LNCaP clone FGC (cell line): ENCODE data around the gene VRK2.
A peak's percentile ranks its signal among the peaks of the same experiment; 100 is the strongest.
"Not testable (repeated sequence)": the region's sequence is repeated elsewhere in the genome, so short reads cannot be mapped to it uniquely, and the experiment has no call there.

Experiments used
- DNase-seq: peaks from one replicate; pipeline ENCODE4 v3.0.0-alpha.2; 2011; ENCODE audit warnings: low read depth
- H3K4me3 ChIP-seq: 2 replicates; pipeline ENCODE4 v1.5.1; 2011; ENCODE audit warnings: mild to moderate bottlenecking, low read depth, low read length, control low read depth
- CTCF ChIP-seq: IDR thresholded peaks from 2 replicates; pipeline ENCODE4 v1.5.1; 2012; ENCODE audit warnings: mild to moderate bottlenecking; ENCODE audit not compliant: control insufficient read depth, insufficient read depth; ENCODE audit errors: extremely low read depth

Gene VRK2

GRCh38 chr2:58182527-58182926 lies 135.9 kb downstream of the VRK2 start:
- no peak for DNase-seq
- no peak overlapping the region for H3K4me3 ChIP-seq
- TF ChIP-seq CTCF, result no peak

GRCh38 chr2:58186501-58186900 lies 139.9 kb downstream of the VRK2 start:
- no peak overlapping the region for H3K4me3 ChIP-seq
- DNase-seq, result no peak
- TF ChIP-seq CTCF, result no peak

GRCh38 chr2:58187022-58187421 lies 140.4 kb downstream of the VRK2 start:
- not testable (repeated sequence) for DNase-seq, H3K4me3 ChIP-seq

- TF ChIP-seq CTCF, result no peak
- H3K4me3 ChIP-seq, result no peak overlapping the region
- peak; percentile 23 for DNase-seq
These were observed 147.9 kb downstream of the VRK2 start for GRCh38 chr2:58194458-58194857.

GRCh38 chr2:58195662-58196061 lies 149.1 kb downstream of the VRK2 start:
- H3K4me3 ChIP-seq, result no peak overlapping the region
- no peak for TF ChIP-seq CTCF
- no peak for DNase-seq

GRCh38 chr2:58197894-58198293 lies 151.3 kb downstream of the VRK2 start:
- no peak overlapping the region for H3K4me3 ChIP-seq
- TF ChIP-seq CTCF, result no peak

GRCh38 chr2:58202404-58202803 lies 155.8 kb downstream of the VRK2 start:
- H3K4me3 ChIP-seq, result no peak overlapping the region
- DNase-seq, result no peak
- no peak for TF ChIP-seq CTCF

More at GRCh38 chr2:58197894-58198293, 151.3 kb downstream of the VRK2 start:
- no peak for DNase-seq
